ENCODE data around the gene GRIN2C.
"Not testable (repeated sequence)": the region's sequence is repeated elsewhere in the genome, so short reads cannot be mapped to it uniquely, and the experiment has no call there.

GRIN2C gene

GRCh38 chr17:74859459-74860228, at the start of gene GRIN2C:
Gene GRIN2C (minus strand): TSS chr17:74859885. CDS start chr17:74855092, 4,793 bp downstream.
- DNase-seq: peak; percentile 35

- not testable (repeated sequence) for DNase-seq
Observed at GRCh38 chr17:74909097-74909496, 49.4 kb upstream of the GRIN2C start.

- no peak for DNase-seq
Observed at GRCh38 chr17:74907012-74907411, 47.3 kb upstream of the GRIN2C start.

GRCh38 chr17:74906214-74906793, 46.6 kb upstream of the GRIN2C start:
- not testable (repeated sequence) for DNase-seq

- DNase-seq: no peak
Observed at GRCh38 chr17:74904687-74905409, 45.2 kb upstream of the GRIN2C start.

GRCh38 chr17:74903671-74904070, 44.0 kb upstream of the GRIN2C start:
- DNase-seq: no peak

- no peak for DNase-seq
Observed at GRCh38 chr17:74903034-74903433, 43.3 kb upstream of the GRIN2C start.

- no peak for DNase-seq
Observed at GRCh38 chr17:74901353-74902135, 41.9 kb upstream of the GRIN2C start.

- no peak for DNase-seq
Observed at GRCh38 chr17:74900208-74900607, 40.5 kb upstream of the GRIN2C start.

GRCh38 chr17:74898376-74898946, 38.8 kb upstream of the GRIN2C start:
- DNase-seq: no peak

GRCh38 chr17:74893936-74894671, 34.4 kb upstream of the GRIN2C start:
- DNase-seq: no peak

GRCh38 chr17:74892974-74893911, 33.6 kb upstream of the GRIN2C start, which contains the start of gene FADS6:
Gene FADS6 (minus strand): TSS chr17:74893633. CDS start chr17:74893595, 38 bp downstream.
- no peak for DNase-seq

GRCh38 chr17:74892013-74892841, 32.5 kb upstream of the GRIN2C start:
- no peak for DNase-seq

GRCh38 chr17:74890554-74890953, 30.9 kb upstream of the GRIN2C start:
- no peak for DNase-seq

GRCh38 chr17:74888469-74888868, 28.8 kb upstream of the GRIN2C start:
- no peak for DNase-seq

- no peak for DNase-seq
Observed at GRCh38 chr17:74883241-74883745, 23.6 kb upstream of the GRIN2C start.

- DNase-seq: no peak
Observed at GRCh38 chr17:74882517-74883240, 23.0 kb upstream of the GRIN2C start.

- DNase-seq: no peak
Observed at GRCh38 chr17:74881073-74881472, 21.4 kb upstream of the GRIN2C start.

GRCh38 chr17:74879308-74879707, 19.6 kb upstream of the GRIN2C start:
- DNase-seq: no peak

Data from RPMI8226 (cell line).